ENCODE results near the gene KIF16B. TPM values are rescaled to one million over a fixed set of nuclear protein-coding genes. Genes with fewer than 3 reads are reported as not detected.

KIF16B gene
- total RNA-seq, 6 experiments from 2014 or later, result 0.31 to 3.4 (median 3.2) TPM

- TF ChIP-seq, protein P1, sequence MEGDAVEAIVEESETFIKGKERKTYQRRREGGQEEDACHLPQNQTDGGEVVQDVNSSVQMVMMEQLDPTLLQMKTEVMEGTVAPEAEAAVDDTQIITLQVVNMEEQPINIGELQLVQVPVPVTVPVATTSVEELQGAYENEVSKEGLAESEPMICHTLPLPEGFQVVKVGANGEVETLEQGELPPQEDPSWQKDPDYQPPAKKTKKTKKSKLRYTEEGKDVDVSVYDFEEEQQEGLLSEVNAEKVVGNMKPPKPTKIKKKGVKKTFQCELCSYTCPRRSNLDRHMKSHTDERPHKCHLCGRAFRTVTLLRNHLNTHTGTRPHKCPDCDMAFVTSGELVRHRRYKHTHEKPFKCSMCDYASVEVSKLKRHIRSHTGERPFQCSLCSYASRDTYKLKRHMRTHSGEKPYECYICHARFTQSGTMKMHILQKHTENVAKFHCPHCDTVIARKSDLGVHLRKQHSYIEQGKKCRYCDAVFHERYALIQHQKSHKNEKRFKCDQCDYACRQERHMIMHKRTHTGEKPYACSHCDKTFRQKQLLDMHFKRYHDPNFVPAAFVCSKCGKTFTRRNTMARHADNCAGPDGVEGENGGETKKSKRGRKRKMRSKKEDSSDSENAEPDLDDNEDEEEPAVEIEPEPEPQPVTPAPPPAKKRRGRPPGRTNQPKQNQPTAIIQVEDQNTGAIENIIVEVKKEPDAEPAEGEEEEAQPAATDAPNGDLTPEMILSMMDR (IDR thresholded peaks at IDR 0.05), result no peak
- Mint-ChIP-seq H3K27ac (no peak overlapping the region), H3K9me3 (peaks cover 18% of the 10 kb centered on the region), H3K4me3 (no peak overlapping the region), H3K36me3 (ENCODE audit: low read depth) (no peaks in the 10 kb centered on the region; the same call in 1 of the 2 replicates), H3K27me3 (ENCODE audit: insufficient read depth) (peaks cover 3% of the 10 kb centered on the region; the same call in 1 of the 2 replicates), H3K4me1 (ENCODE audit: low read depth) (no peaks in the 10 kb centered on the region; the same call in 1 of the 2 replicates)
- DNase-seq, result no peak
These were observed 315.3 kb downstream of the KIF16B start for GRCh38 chr20:16257813-16258430.

- no peak overlapping the region for H3K27ac Mint-ChIP-seq
- no peaks in the 10 kb centered on the region; the same call in 1 of the 2 replicates for H3K36me3 Mint-ChIP-seq (ENCODE audit: low read depth)
- DNase-seq, result no peak
- no peaks in the 10 kb centered on the region; the same call in 1 of the 2 replicates for H3K4me1 Mint-ChIP-seq (ENCODE audit: low read depth)
- H3K27me3 Mint-ChIP-seq (ENCODE audit: insufficient read depth), result peaks cover 2% of the 10 kb centered on the region; the same call in 1 of the 2 replicates
- peaks cover 15% of the 10 kb centered on the region for H3K9me3 Mint-ChIP-seq
- H3K4me3 Mint-ChIP-seq, result no peak overlapping the region
- TF ChIP-seq, protein P1 (IDR thresholded peaks at IDR 0.05), result no peak
These were observed 316.2 kb downstream of the KIF16B start for GRCh38 chr20:16257021-16257420.

GRCh38 chr20:16246870-16247269, 326.4 kb downstream of the KIF16B start:
- TF ChIP-seq, protein P1 (IDR thresholded peaks at IDR 0.05), result no peak
- no peak overlapping the region for H3K4me3 Mint-ChIP-seq
- no peaks in the 10 kb centered on the region for H3K36me3 Mint-ChIP-seq (ENCODE audit: low read depth)
- no peak overlapping the region for H3K27ac Mint-ChIP-seq
- DNase-seq, result no peak
- no peaks in the 10 kb centered on the region for H3K4me1 Mint-ChIP-seq (ENCODE audit: low read depth)
- peaks cover 35% of the 10 kb centered on the region for H3K9me3 Mint-ChIP-seq
- no peaks in the 10 kb centered on the region for H3K27me3 Mint-ChIP-seq (ENCODE audit: insufficient read depth)

DNA sequence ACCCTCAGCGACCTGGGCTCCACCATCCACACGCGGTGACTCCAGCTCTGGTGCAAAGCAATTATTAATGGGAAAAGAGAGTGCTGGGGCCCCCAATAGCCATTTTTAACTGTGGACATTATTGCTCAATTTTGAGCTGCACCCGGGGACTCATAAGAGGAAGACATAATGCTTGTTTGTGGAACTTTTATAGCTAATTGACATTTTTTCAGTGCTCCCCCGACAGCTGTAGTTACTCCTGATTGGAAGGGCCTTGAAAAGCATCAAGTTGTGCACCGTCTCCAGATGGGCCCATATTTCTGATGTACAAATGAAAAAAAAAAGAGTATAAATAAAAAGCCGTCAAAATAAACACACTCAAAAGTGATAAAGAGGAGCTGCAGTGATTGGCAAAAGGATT, 327.0 kb downstream of the KIF16B start:
- Mint-ChIP-seq H3K4me1 (ENCODE audit: low read depth) (no peaks in the 10 kb centered on the region), H3K27ac (no peak overlapping the region), H3K4me3 (no peak overlapping the region), H3K27me3 (ENCODE audit: insufficient read depth) (no peaks in the 10 kb centered on the region), H3K36me3 (ENCODE audit: low read depth) (no peaks in the 10 kb centered on the region), H3K9me3 (peaks cover 35% of the 10 kb centered on the region)
- no peak for DNase-seq
- TF ChIP-seq, protein P1 (IDR thresholded peaks at IDR 0.05), result no peak

DNA sequence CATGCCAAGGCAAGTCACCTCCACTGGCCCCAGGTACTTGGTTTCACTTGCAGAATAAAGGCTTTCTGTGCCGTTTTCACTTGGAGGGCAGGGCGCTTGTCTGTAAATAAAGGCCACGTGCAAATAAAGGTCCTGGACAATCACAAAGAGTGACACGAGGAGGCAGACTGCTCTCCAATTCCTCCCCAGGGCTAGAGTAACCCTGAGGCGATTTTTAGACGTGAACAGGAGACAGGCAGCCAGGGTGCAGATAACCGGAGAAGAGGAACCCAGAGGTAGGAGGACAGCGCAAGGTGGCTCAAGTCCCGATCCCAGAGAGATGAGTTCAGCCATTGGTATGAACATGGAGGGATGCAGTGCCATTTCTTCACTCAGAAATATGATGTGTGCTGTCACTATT, 327.4 kb downstream of the KIF16B start:
- H3K4me1 Mint-ChIP-seq (ENCODE audit: low read depth), result no peaks in the 10 kb centered on the region
- H3K27me3 Mint-ChIP-seq (ENCODE audit: insufficient read depth), result no peaks in the 10 kb centered on the region
- peaks cover 31% of the 10 kb centered on the region for H3K9me3 Mint-ChIP-seq
- no peak for DNase-seq
- H3K4me3 Mint-ChIP-seq, result no peak overlapping the region
- TF ChIP-seq, protein P1 (IDR thresholded peaks at IDR 0.05), result no peak
- H3K27ac Mint-ChIP-seq, result no peak overlapping the region
- H3K36me3 Mint-ChIP-seq (ENCODE audit: low read depth), result no peaks in the 10 kb centered on the region
